GM12801 (cell line): ENCODE data around the gene VRK3.

Experiments
- TF ChIP-seq, protein P1 (sequence below): IDR thresholded peaks from one replicate; pipeline ENCODE4 v1.5.1; 2011; ENCODE audit warnings: control low read depth; ENCODE audit not compliant: insufficient read length; ENCODE audit errors: extremely low read depth

The VRK3 gene

DNA sequence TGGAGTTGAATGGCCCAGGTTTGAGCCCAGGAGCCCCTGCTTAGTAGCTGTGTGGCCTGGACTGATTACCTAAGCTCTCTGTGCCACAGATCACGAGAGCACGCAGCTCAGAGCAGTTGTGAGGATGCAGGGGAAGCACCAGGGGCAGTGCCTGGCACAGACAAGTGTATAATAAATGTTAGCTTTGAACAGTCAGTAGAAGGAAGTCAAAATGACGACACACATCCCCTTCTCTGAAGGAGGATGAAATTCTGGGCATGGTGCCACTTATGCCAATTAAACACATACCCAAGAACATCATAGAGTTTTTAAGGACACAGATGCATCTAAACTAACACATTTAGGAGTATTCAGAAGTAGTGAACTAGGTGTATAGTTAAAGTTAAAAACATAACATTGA lies 39.3 kb downstream of the VRK3 start:
- TF ChIP-seq, protein P1, sequence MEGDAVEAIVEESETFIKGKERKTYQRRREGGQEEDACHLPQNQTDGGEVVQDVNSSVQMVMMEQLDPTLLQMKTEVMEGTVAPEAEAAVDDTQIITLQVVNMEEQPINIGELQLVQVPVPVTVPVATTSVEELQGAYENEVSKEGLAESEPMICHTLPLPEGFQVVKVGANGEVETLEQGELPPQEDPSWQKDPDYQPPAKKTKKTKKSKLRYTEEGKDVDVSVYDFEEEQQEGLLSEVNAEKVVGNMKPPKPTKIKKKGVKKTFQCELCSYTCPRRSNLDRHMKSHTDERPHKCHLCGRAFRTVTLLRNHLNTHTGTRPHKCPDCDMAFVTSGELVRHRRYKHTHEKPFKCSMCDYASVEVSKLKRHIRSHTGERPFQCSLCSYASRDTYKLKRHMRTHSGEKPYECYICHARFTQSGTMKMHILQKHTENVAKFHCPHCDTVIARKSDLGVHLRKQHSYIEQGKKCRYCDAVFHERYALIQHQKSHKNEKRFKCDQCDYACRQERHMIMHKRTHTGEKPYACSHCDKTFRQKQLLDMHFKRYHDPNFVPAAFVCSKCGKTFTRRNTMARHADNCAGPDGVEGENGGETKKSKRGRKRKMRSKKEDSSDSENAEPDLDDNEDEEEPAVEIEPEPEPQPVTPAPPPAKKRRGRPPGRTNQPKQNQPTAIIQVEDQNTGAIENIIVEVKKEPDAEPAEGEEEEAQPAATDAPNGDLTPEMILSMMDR = no peak

DNA sequence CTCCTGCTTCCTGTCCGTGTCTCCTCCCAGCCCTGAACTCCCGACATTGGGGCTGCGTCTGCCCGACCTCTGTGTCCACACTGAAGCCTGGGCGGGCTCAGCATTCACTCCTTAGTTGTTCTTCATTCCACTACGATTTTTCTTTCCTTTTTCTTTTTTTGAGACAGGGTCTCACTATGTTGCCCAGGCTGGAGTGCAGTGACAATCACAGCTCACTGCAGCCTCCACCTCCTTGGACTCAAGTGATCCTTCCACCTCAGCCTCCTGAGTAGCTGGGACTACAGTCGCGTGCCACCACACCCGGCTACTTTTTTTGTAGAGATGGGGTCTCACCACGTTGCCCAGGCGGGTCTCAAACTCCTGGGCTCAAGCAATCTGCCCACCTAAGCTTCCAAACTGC lies 40.7 kb downstream of the VRK3 start:
- TF ChIP-seq, protein P1 = no peak

DNA sequence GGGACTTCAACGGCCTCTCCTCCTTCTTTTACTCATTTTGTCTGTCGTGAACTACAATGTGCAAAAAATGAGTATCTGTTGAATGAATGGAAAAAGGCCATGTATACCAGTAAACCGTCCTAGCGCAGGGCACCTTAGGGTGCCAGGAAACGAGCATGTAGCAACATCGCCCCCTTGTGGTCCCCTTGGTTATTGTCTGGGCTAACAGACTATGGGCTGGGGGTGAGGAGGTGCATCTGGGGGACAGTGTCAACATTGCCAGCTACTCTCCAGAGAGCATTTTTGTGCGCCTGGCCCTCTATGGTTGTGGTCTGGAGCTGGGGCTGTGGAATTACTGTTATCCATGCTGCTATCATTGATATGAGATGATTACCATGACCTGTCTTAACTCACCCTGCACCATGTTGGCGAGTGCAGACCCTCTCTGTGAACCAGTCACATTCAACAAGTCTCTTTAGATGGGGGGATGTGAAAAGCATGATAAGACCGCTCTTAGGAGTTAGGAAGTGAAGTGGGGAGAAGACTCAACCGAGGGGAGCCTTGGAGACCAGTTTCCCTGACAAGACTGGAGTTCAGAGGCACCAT lies 41.4 kb downstream of the VRK3 start:
- TF ChIP-seq, protein P1 = no peak

DNA sequence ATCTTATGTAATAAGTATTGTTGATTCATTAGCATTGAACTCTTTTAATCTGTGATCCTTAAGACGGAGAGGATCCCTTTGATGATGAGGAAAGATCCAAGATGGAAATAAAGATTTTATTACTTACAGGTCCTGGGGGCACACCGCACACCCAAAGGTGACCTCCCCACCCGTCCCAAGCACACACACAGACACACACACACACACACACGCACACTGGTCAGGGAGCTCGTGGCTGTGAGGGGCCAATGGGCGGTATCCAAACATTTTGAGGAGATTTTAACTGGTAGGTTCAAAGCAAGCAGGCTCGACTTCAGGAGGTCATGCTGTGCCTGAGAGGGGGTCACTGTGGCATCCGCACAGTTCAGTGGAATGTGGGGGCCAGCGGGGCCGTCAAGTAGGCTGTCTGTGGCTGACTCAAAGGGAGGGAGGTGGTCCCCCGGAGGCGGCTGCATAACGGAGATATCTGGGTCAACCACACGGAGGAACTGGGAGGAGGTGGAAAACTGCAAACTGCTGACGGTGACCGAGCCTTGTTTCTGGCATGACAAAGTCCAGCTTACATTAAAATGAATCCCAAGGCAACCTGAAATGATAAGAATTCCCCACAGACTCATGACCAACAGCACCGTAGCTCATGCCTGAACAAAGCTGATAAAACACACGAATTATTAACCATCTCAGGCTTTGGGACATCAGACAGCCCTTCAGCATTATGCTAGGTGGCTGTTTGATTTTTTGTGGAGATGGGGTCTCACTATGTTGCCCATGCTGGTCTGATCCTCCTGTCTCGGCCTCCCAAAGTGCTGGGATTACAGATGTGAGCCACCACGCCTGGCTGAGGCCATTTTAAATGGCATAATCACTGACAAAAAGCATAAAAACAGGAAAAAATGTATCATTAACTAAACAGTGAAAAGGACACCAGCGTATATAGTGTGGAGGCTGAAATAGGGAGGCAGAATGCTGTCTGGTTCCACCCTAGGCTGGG lies 43.3 kb downstream of the VRK3 start:
- TF ChIP-seq, protein P1 = no peak

DNA sequence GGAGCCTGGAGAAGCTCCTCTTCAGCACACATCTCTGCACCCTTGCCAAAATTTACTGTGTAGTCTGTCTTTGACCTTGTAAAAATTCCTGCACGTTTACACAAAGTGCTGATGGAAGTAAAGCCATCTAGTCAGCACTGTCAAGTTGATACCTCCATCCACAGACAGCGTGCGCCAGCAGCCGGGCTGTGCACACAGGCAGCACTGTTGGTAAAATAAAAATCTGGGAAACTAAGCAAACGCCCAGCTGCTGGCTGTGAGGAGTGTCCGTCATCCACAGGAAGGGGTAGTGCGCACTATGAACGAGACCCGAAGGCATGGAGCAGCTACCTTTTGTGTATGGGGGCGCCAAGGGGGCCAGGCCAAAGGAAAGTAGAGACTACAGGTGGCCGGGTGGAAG lies 46.8 kb downstream of the VRK3 start:
- TF ChIP-seq, protein P1 = no peak

DNA sequence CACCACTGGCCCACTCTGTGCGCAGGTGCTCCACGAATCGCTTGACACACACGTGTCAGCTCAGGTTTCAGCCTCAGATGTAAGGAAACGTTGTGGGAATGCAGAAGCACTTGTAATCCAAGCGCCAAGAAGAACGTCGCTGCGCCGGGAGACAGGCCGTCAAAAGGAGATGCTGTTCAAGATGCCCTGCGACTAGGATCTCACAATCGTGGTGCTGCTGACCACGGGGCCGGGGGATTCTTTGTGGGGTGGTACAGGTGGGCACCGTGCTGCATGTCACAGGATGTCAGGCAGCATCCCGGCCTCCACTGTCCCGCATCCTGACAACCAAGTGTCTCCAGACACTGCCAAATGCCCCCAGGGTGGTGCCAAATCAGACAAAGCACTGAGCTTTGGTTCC lies 47.3 kb downstream of the VRK3 start:
- TF ChIP-seq, protein P1 = no peak

DNA sequence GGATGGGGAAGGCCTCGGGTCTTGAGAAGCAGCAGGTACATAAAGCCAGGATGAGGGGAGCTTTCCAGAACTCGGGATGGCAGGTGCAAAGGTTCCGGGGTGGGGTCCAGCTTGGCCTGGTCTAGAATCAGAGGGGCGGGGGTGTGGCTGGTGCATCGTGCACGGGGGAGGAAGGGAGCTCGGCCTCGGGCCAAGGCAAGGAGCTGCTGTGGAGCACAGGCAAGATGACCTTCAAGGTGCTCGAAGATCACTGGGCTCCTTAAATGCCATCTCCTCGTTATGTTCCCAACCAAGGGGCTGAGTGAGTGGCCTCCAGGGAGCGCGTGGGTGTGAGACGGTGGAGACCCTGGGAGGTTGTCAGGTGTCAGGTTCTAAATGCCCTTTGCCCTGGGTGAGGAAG lies 48.1 kb downstream of the VRK3 start:
- TF ChIP-seq, protein P1 = no peak
